Activated naive CD4-positive, alpha-beta T cell treated with anti-CD3 and anti-CD28 coated beads for 36 hours (primary cell): ENCODE measurements around the gene ELMOD1. TPM values are rescaled to one million over a fixed set of nuclear protein-coding genes. Genes with fewer than 3 reads are reported as not detected.

ENCODE experiments used
- CTCF ChIA-PET: fragments of 350-600 bp; sonication (Branson Sonifier 250); formaldehyde crosslinking; loops from one replicate; lab custom pipeline; 2021; ENCODE audit warnings: antibody characterized with exemption; lab: Charles Lee
- DNase-seq: peaks from one replicate; pipeline ENCODE4 v3.0.0-alpha.2; 2020
- H3K27ac Mint-ChIP-seq: one replicate; pipeline ENCODE4 v1.8.0; 2021; ENCODE audit warnings: mild to moderate bottlenecking, mixed read lengths
- H3K27me3 Mint-ChIP-seq: one replicate; pipeline ENCODE4 v1.8.0; 2021; ENCODE audit warnings: low read depth, mixed read lengths
- H3K36me3 Mint-ChIP-seq: one replicate; pipeline ENCODE4 v1.8.0; 2021; ENCODE audit warnings: low read depth, mixed read lengths
- H3K4me1 Mint-ChIP-seq: one replicate; pipeline ENCODE4 v1.8.0; 2021; ENCODE audit warnings: low read depth, mixed read lengths
- H3K4me3 Mint-ChIP-seq: one replicate; pipeline ENCODE4 v1.8.0; 2021; ENCODE audit warnings: mild to moderate bottlenecking, moderate library complexity, mixed read lengths
- H3K9me3 Mint-ChIP-seq: one replicate; pipeline ENCODE4 v1.8.0; 2021; ENCODE audit warnings: mixed read lengths
- intact Hi-C: fragments of 100-400 bp; cut with micrococcal nuclease; formaldehyde crosslinking; loops from one replicate; pipeline ENCODE4 v1.15.1; 2023
- total RNA-seq, 2 experiments: library from RNA; stranded (reverse); gene quantifications; one replicate each; pipeline ENCODE4 v1.2.3, GENCODE V29; 2021

ELMOD1 gene
- total RNA-seq, 2 experiments from 2014 or later, result not detected

- CTCF ChIA-PET, result interaction anchor here (1.3 kb wide), 1 partner anchor 18 kb away, joined by 3 read pairs; no protein-coding TSS in a partner anchor
- Mint-ChIP-seq H3K27me3 (peaks cover 31% of the 10 kb centered on the region), H3K9me3 (no peaks in the 10 kb centered on the region), H3K27ac (no peak overlapping the region), H3K4me3 (no peak overlapping the region), H3K36me3 (no peaks in the 10 kb centered on the region), H3K4me1 (no peaks in the 10 kb centered on the region)
- no peak for DNase-seq
- intact Hi-C loops, result loop anchor here (5.0 kb wide), 1 partner anchor 42 kb away; the partner anchor contains the start of gene ALKBH8
Measured at GRCh38 chr11:107609400-107610218, 18.7 kb downstream of the ELMOD1 start.

- Mint-ChIP-seq H3K4me1 (no peaks in the 10 kb centered on the region), H3K27ac (no peak overlapping the region), H3K36me3 (no peaks in the 10 kb centered on the region), H3K4me3 (no peak overlapping the region), H3K27me3 (peaks cover 21% of the 10 kb centered on the region), H3K9me3 (no peaks in the 10 kb centered on the region)
- CTCF ChIA-PET, result interaction anchor here (0.7 to 1.2 kb wide), 2 partner anchors 49 to 77 kb away, joined by 3 to 4 read pairs; no protein-coding TSS in a partner anchor
- intact Hi-C loops, result no loop called here
- no peak for DNase-seq
Measured at GRCh38 chr11:107612445-107612844, 21.5 kb downstream of the ELMOD1 start.

- no peak overlapping the region for H3K27ac Mint-ChIP-seq
- CTCF ChIA-PET, result interaction anchor here (1.3 kb wide), 1 partner anchor 21 kb away, joined by 4 read pairs; no protein-coding TSS in a partner anchor
- H3K4me1 Mint-ChIP-seq, result no peaks in the 10 kb centered on the region
- intact Hi-C loops, result no loop called here
- peaks cover 25% of the 10 kb centered on the region for H3K27me3 Mint-ChIP-seq
- no peaks in the 10 kb centered on the region for H3K9me3 Mint-ChIP-seq
- no peaks in the 10 kb centered on the region for H3K36me3 Mint-ChIP-seq
- H3K4me3 Mint-ChIP-seq, result no peak overlapping the region
- no peak for DNase-seq
Measured at GRCh38 chr11:107619926-107620325, 29.0 kb downstream of the ELMOD1 start.

- CTCF ChIA-PET, result no interaction called here
- DNase-seq, result no peak
- no peak overlapping the region for H3K27ac Mint-ChIP-seq
- peaks cover 31% of the 10 kb centered on the region for H3K27me3 Mint-ChIP-seq
- no peaks in the 10 kb centered on the region for H3K9me3 Mint-ChIP-seq
- H3K4me3 Mint-ChIP-seq, result no peak overlapping the region
- no peaks in the 10 kb centered on the region for H3K4me1 Mint-ChIP-seq
- intact Hi-C loops, result no loop called here
- H3K36me3 Mint-ChIP-seq, result no peaks in the 10 kb centered on the region
Measured at GRCh38 chr11:107621081-107621480, 30.1 kb downstream of the ELMOD1 start.

GRCh38 chr11:107623183-107623582, 32.2 kb downstream of the ELMOD1 start:
- Mint-ChIP-seq H3K27ac (no peak overlapping the region), H3K27me3 (peaks cover 34% of the 10 kb centered on the region), H3K4me3 (no peak overlapping the region), H3K36me3 (no peaks in the 10 kb centered on the region), H3K4me1 (no peaks in the 10 kb centered on the region), H3K9me3 (no peaks in the 10 kb centered on the region)
- no peak for DNase-seq
- intact Hi-C loops, result no loop called here
- CTCF ChIA-PET, result no interaction called here

GRCh38 chr11:107624983-107625684, 34.2 kb downstream of the ELMOD1 start:
- H3K36me3 Mint-ChIP-seq, result no peaks in the 10 kb centered on the region
- H3K27me3 Mint-ChIP-seq, result peaks cover 38% of the 10 kb centered on the region
- no peak overlapping the region for H3K27ac Mint-ChIP-seq
- DNase-seq, result no peak
- no peaks in the 10 kb centered on the region for H3K9me3 Mint-ChIP-seq
- CTCF ChIA-PET, result interaction anchor here (0.7 kb wide), 1 partner anchor 17 kb away, joined by 3 read pairs; no protein-coding TSS in a partner anchor
- H3K4me1 Mint-ChIP-seq, result no peaks in the 10 kb centered on the region
- no peak overlapping the region for H3K4me3 Mint-ChIP-seq
- intact Hi-C loops, result no loop called here

GRCh38 chr11:107625685-107625989, 34.7 kb downstream of the ELMOD1 start:
- intact Hi-C loops, result no loop called here
- DNase-seq, result no peak
- CTCF ChIA-PET, result no interaction called here
- Mint-ChIP-seq H3K27me3 (peaks cover 36% of the 10 kb centered on the region), H3K36me3 (no peaks in the 10 kb centered on the region), H3K4me3 (no peak overlapping the region), H3K9me3 (no peaks in the 10 kb centered on the region), H3K4me1 (no peaks in the 10 kb centered on the region), H3K27ac (no peak overlapping the region)

- CTCF ChIA-PET, result no interaction called here
- Mint-ChIP-seq H3K27me3 (peaks cover 28% of the 10 kb centered on the region), H3K9me3 (no peaks in the 10 kb centered on the region), H3K27ac (no peak overlapping the region), H3K4me3 (no peak overlapping the region), H3K36me3 (no peaks in the 10 kb centered on the region), H3K4me1 (no peaks in the 10 kb centered on the region)
- intact Hi-C loops, result no loop called here
- no peak for DNase-seq
Measured at GRCh38 chr11:107631043-107631442, 40.1 kb downstream of the ELMOD1 start.

- peaks cover 31% of the 10 kb centered on the region for H3K27me3 Mint-ChIP-seq
- no peaks in the 10 kb centered on the region for H3K36me3 Mint-ChIP-seq
- CTCF ChIA-PET, result interaction anchor here (0.6 kb wide), 1 partner anchor 108 kb away, joined by 4 read pairs; no protein-coding TSS in a partner anchor
- DNase-seq, result no peak
- intact Hi-C loops, result no loop called here
- no peaks in the 10 kb centered on the region for H3K9me3 Mint-ChIP-seq
- no peaks in the 10 kb centered on the region for H3K4me1 Mint-ChIP-seq
- H3K27ac Mint-ChIP-seq, result no peak overlapping the region
- H3K4me3 Mint-ChIP-seq, result no peak overlapping the region
Measured at GRCh38 chr11:107631931-107632330, 41.0 kb downstream of the ELMOD1 start.

- no peak overlapping the region for H3K4me3 Mint-ChIP-seq
- H3K4me1 Mint-ChIP-seq, result no peaks in the 10 kb centered on the region
- DNase-seq, result no peak
- H3K27ac Mint-ChIP-seq, result no peak overlapping the region
- H3K9me3 Mint-ChIP-seq, result no peaks in the 10 kb centered on the region
- peaks cover 8% of the 10 kb centered on the region for H3K27me3 Mint-ChIP-seq
- intact Hi-C loops, result no loop called here
- CTCF ChIA-PET, result interaction anchor here (0.6 kb wide), 1 partner anchor 8 kb away, joined by 3 read pairs; no protein-coding TSS in a partner anchor
- H3K36me3 Mint-ChIP-seq, result no peaks in the 10 kb centered on the region
Measured at GRCh38 chr11:107646783-107647182, 55.8 kb downstream of the ELMOD1 start.

- Mint-ChIP-seq H3K36me3 (no peaks in the 10 kb centered on the region), H3K4me3 (no peak overlapping the region), H3K27me3 (peaks cover 14% of the 10 kb centered on the region), H3K27ac (no peak overlapping the region), H3K4me1 (no peaks in the 10 kb centered on the region), H3K9me3 (no peaks in the 10 kb centered on the region)
- DNase-seq, result no peak
- intact Hi-C loops, result no loop called here
- CTCF ChIA-PET, result no interaction called here
Measured at GRCh38 chr11:107648242-107648641, 57.3 kb downstream of the ELMOD1 start.

- no peak for DNase-seq
- Mint-ChIP-seq H3K27ac (no peak overlapping the region), H3K9me3 (no peaks in the 10 kb centered on the region), H3K4me3 (no peak overlapping the region), H3K4me1 (no peaks in the 10 kb centered on the region), H3K36me3 (no peaks in the 10 kb centered on the region), H3K27me3 (peaks cover 19% of the 10 kb centered on the region)
- CTCF ChIA-PET, result no interaction called here
- intact Hi-C loops, result no loop called here
Measured at GRCh38 chr11:107651672-107652071, 60.7 kb downstream of the ELMOD1 start.
